ENCODE data around the gene IL13.
A peak's percentile ranks its signal among the peaks of the same experiment; 100 is the strongest.
"Not testable (repeated sequence)": the region's sequence is repeated elsewhere in the genome, so short reads cannot be mapped to it uniquely, and the experiment has no call there.

The IL13 gene

GRCh38 chr5:132657676-132658380 lies at the start of gene IL13:
Gene IL13, plus strand, starts transcription at chr5:132658173. Its CDS starts 14 bp downstream, at chr5:132658187.
- no peak for DNase-seq

DNA sequence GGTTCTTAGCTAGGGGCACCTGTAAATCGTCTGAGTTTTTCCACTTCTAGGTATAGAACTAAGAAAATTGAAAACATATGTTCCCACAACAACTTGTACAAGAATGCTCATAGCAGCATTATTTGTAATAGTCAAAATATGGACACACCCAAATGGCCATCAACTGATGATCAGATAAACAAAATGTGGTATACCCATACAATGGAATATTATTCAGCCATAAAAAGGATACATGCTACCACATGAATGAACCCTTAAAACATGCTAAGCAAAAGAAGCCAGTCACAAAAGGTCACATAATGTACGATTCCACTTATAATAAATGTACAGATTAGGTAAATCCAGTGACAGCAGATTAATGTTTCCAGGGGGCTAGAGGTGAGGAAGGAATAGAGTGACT lies 46.0 kb upstream of the IL13 start:
- no peak for DNase-seq

DNA sequence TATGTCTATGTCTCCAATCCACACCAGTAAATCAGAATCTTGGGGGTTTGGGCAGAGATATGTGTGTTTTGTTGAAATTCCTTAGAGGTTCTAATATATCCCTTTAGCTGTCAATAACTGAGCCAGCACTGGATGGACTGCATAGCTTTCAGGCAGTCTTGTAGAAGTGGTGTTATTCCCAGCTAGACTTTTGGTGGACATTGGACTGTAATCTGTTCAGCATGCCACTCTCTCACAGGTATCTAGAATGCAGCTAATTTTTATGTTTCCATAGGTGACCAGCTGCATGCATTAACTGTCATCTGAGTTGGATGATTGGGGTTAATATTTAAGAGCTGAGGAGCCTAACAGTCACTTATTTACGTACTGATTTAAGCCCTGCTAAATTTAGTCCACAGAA lies 45.1 kb upstream of the IL13 start:
- DNase-seq, result no peak

DNA sequence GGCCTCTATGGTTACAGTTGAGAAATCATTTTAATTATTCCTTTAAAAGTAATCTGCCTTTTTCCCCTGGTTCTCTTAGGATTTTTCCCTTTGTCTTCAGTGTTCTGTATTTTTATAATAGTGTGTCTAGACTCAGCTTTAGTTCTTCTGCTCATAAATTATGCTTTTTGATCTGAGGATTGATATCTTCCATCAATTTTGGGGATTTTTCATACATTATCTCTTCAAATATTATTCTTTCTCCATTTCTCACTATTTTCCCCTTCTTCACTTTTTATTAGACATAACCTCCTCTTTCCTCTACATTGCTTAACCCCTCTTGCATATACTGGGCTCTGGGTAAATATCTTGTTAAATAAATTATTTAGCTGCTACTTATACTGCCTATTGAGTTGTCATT lies 36.3 kb upstream of the IL13 start:
- DNase-seq, result no peak

- DNase-seq, result no peak
Measured at GRCh38 chr5:132622608-132623007, 35.4 kb upstream of the IL13 start.

DNA sequence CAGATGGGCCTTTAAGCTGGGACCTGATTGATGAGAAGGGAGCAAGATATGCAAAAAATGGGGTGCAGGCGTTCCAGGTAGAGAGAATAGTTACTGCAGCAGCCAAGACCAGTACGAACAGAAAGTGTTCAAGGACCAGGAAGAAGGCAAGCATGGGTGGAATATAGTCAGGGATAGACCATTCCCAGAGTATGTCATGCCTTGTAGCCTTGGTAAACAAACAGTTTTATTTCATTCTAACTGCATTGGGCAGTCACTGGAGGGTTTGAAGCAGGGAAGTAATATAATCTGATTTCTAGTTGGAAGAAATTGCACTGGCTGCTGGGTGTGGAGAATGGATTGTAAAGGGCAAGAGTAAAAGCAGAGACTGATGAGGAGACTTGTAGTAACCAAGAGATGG lies 30.5 kb upstream of the IL13 start:
- no peak for DNase-seq

DNA sequence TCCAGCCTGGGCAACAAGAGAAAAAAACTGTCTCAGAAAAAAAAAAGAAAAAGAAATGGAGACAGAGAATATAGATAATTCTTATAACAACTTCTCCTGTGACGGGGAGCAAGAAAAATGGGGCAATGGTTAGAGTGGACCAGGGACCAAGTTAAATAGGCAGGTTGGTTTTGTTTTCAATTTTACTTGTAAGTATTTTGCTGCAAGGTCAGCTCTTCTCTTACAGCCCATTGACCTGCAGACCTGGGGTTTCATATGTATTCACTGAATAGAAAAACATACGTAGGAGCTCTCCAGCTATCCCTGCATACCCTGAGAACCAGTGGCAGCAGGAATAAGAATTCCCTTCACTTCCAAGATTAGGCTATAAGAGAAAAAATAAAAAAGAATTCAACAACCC lies 29.2 kb upstream of the IL13 start:
- no peak for DNase-seq

DNA sequence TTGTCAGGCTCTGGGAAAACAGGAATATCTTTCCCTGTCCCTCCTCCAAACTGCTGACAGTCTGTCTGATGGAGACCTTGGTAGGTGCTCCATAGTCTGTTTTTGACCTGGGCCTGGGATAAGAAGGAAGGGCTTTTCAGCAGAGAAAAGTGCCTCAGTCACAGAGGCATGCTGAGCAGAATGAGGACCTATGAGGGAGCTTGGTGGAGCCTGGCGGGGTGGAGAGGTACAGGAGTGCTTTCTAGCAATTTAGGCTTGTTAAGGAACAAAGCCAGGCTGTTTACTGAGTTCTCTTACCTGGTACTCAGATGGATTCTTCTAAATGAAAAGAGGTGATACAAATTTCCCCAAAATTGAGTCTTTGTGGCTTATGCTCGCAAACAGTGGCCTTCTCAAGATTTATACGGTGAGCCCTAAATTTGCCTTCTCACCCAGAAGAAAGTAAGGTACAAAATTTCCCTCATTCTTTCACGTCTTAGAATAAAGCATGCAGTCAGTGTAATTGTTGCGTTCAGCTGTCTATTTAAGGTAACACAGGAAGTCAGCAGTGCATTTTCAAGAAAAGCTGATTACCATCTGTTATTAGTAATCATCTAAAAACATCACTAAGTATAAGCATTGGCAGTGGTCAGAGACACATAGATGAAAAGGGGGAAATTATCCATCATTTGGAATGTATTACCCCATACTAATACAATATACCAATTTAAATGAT lies 28.6 kb upstream of the IL13 start:
- no peak for DNase-seq

DNA sequence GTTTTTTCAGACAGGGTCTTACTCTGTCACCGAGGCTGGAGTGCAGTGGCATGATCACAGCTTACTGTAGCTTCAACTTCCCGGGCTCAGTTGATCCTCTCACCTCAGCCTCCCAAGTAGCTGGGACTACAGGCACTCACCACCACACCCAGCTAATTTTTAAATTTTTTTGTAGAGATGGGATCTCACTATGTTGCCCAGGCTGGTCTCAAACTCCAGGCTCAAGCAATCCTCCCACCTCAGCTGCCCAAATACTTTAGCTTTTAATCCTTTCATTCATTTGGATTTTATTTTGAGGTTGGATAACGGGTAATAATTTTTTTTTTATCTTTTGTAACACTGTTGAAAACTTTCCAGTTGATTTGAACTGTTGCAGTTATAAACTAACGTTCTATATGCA lies 24.4 kb upstream of the IL13 start:
- not testable (repeated sequence) for DNase-seq

- DNase-seq, result no peak
Measured at GRCh38 chr5:132635873-132636272, 22.1 kb upstream of the IL13 start.

DNA sequence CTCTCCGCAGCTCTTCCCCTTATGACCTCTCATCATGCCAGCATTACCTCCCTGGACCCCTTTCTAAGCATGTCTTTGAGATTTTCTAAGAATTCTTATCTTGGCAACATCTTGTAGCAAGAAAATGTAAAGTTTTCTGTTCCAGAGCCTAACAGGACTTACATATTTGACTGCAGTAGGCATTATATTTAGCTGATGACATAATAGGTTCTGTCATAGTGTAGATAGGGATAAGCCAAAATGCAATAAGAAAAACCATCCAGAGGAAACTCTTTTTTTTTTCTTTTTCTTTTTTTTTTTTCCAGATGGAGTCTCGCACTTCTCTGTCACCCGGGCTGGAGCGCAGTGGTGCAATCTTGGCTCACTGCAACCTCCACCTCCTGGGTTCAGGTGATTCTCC lies 20.7 kb upstream of the IL13 start:
- no peak for DNase-seq

GRCh38 chr5:132639706-132640130 lies 18.3 kb upstream of the IL13 start:
- DNase-seq, result no peak

DNA sequence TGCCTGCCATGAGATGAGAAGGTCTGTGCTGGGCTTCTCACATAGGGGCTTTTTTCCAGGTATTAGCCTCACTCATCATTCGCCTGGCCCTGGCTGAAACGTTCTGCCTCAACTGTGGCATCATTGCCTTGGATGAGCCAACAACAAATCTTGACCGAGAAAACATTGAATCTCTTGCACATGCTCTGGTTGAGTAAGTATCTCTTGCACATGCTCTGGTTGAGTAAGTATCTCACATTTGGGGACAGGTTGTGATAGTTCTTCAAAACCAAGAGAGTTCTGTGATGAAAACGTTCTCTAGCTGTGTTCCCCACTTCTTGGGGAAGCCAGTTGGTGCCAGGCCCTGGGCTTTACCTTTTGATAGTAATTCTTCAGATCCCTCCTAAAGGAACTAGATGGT lies 17.4 kb upstream of the IL13 start:
- DNase-seq, result no peak

GRCh38 chr5:132641241-132641723 lies 16.7 kb upstream of the IL13 start:
- DNase-seq, result no peak

- no peak for DNase-seq
Measured at GRCh38 chr5:132641841-132642240, 16.1 kb upstream of the IL13 start.

- DNase-seq, result no peak
Measured at GRCh38 chr5:132644177-132644576, 13.8 kb upstream of the IL13 start.

DNA sequence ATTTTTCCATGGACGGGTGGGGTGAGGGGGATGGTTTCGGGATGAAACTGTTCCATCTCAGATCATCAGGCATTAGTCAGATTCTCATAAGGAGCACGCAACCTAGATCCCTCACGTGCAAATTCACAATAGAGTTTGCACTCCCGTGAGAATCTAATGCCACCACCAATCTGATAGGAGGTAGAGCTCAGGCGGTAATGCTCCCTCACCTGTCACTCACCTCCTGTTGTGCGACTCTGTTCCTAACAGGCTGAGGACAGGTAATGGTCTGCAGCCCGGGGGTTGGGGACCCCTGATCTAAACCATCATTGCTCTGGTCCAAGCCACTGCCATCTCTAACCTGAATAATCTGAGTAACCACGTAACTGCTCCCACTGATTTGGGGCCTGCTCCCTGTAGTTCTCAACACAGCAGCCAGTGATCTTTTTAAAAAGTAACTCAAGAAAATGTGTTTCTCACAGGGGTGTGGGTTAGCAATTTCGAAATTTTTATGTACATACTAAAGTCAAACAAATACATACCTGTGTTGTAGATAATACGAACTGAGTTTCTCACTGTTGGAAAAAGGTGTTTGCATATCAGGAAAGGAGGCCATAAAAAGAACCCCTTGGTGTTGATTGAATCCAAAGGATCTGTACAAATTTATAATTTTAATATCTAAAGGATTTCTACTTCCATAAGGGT lies 11.2 kb upstream of the IL13 start:
- DNase-seq, result no peak

DNA sequence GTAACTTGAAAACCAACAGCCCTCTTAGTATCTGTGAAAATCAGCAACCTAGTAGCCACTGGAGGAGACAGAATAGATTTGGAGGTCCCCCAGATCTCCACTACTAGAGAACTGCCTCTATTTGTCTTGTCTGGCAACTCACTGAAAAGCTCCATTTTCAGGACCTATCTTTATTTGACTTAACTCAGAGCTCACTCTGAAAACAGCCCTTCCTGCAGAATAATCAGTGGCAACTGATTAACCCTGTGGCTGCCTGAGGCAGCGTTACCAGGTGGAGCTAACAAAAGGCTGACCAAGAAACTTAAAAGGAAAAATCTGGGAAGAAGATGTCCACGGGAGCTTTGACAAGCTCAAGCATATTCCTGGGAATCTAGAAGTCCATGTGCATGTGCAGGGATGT lies 10.5 kb upstream of the IL13 start:
- DNase-seq, result no peak

DNA sequence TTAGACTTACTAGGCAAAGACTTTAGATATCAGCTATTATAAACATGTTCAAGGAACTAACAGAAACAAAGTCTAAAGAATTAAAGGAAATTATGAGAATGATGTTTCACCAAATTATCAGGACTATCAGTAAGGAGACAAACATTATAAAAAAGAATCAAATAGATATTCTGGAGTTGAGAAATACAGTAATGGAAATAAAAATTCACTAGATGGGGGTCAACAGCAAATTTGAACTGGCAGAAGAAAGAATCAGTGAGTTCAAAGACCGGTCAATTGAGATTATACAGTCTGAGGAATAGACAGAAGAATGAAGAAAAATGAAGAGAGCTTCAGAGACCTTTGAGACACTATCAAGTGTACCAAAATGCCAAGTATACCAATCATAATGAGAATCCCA lies 9.6 kb upstream of the IL13 start:
- no peak for DNase-seq

DNA sequence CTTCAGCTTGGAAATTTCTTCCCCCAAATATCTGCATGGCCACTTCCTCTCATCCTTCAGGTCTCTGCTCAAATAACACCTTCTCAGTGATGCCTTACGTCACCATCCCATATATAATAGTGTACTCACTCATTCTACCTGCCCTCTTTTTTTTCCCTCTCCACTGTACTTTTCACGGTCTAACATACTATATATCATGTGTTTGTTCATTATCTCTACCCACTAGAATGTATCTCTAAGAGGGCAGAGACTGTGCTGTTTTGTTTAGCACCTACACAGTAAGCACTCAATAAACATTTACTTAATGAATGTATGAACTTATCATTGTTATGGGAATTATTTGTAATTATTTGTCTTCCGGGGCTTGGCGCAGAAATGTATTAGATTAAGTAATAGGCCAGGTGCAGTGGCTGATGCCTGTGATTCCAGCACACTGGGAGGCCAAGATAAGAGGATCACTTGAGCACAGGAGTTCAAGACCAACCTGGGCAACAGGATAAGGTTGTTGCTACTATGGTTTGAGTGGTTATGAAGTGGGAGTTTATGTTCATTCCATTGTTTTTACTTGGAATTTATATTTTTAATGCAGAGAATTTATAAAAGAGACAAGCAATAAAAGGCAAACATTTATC lies 6.0 kb upstream of the IL13 start:
- DNase-seq, result no peak

GRCh38 chr5:132653716-132654115 lies 4.3 kb upstream of the IL13 start:
- DNase-seq, result peak; percentile 33

GRCh38 chr5:132655821-132656773 lies 1.9 kb upstream of the IL13 start:
- DNase-seq, result no peak

All from DMS 273 treated with DMSO at 0.1 percent for 48 hours (cell line).